PC-9 (cell line): ENCODE data around the gene CD7. TPM values are rescaled to one million over a fixed set of nuclear protein-coding genes. Genes with fewer than 3 reads are reported as not detected.

Experiments used
- BruUV-seq: library from RNA; stranded (reverse); fragments of 400-500 nt; replicated peaks from 2 replicates; lab custom pipeline; 2021; lab: Mats Ljungman, UMichigan
- CTCF ChIA-PET: fragments of 300-600 bp; sonication (Branson Sonifier 250); formaldehyde crosslinking; loops from one replicate; lab custom pipeline; 2022; ENCODE audit warnings: antibody characterized with exemption; lab: Charles Lee
- POLR2A ChIA-PET: fragments of 300-600 bp; sonication (Branson Sonifier 250); formaldehyde crosslinking; loops from one replicate; lab custom pipeline; 2022; ENCODE audit warnings: antibody characterized with exemption; ENCODE audit not compliant: unreplicated experiment; lab: Charles Lee
- DNase-seq, 2 experiments: peaks; one replicate each; pipeline versions ENCODE4 v3.0.0 to v3.0.0-alpha.2; 2015 to 2022; ENCODE audit warnings: mixed read lengths in 1 of 2
- H2AFZ ChIP-seq: fragments of 200-600 bp; sonication (generic); 2 replicates; pipeline ENCODE4 v1.8.1; 2017; ENCODE audit warnings: antibody characterized with exemption
- H3F3A ChIP-seq: fragments of 200-600 bp; sonication (generic); 2 replicates; pipeline ENCODE4 v1.8.1; 2017; ENCODE audit warnings: antibody characterized with exemption, mild to moderate bottlenecking, low read depth; ENCODE audit not compliant: insufficient read depth
- H3K27ac ChIP-seq: fragments of 200-600 bp; sonication (generic); 2 replicates; pipeline ENCODE4 v1.6.1; 2016; ENCODE audit warnings: mixed run types
- H3K27me3 ChIP-seq: fragments of 200-600 bp; sonication (generic); 2 replicates; pipeline ENCODE4 v1.6.1; 2016; ENCODE audit warnings: low read depth, mixed run types; ENCODE audit not compliant: insufficient read depth
- H3K36me3 ChIP-seq: fragments of 200-600 bp; sonication (generic); 2 replicates; pipeline ENCODE4 v1.6.1; 2016; ENCODE audit warnings: low read depth, mixed run types
- H3K4me1 ChIP-seq: fragments of 200-600 bp; sonication (generic); replicated peaks from 2 replicates; pipeline ENCODE4 v1.6.1; 2016; ENCODE audit warnings: mixed run types; ENCODE audit not compliant: insufficient read depth
- H3K4me2 ChIP-seq: fragments of 200-600 bp; sonication (generic); 2 replicates; pipeline ENCODE4 v1.6.1; 2017; ENCODE audit warnings: mixed run types
- H3K4me3 ChIP-seq: fragments of 200-600 bp; sonication (generic); 2 replicates; pipeline ENCODE4 v1.6.1; 2016; ENCODE audit warnings: mixed run types
- H3K79me2 ChIP-seq: fragments of 200-600 bp; sonication (generic); 2 replicates; pipeline ENCODE4 v1.6.1; 2017; ENCODE audit warnings: low read depth, mixed run types
- H3K9me2 ChIP-seq: fragments of 200-600 bp; sonication (generic); 2 replicates; pipeline ENCODE4 v1.8.1; 2017; ENCODE audit warnings: mild to moderate bottlenecking; ENCODE audit not compliant: insufficient read depth
- H3K9me3 ChIP-seq: fragments of 200-600 bp; sonication (generic); 2 replicates; pipeline ENCODE4 v1.8.1; 2016; ENCODE audit warnings: low read depth; ENCODE audit not compliant: insufficient read depth
- H4K20me1 ChIP-seq: fragments of 200-600 bp; sonication (generic); 2 replicates; pipeline ENCODE4 v1.8.1; 2017; ENCODE audit not compliant: insufficient read depth
- CTCF ChIP-seq: fragments of 200-600 bp; sonication (generic); conservative IDR thresholded peaks from 2 replicates; pipeline ENCODE4 v1.6.1; 2017; ENCODE audit warnings: mixed run types, antibody characterized with exemption, mild to moderate bottlenecking, moderate library complexity
- EZH2 ChIP-seq: fragments of 200-600 bp; sonication (generic); IDR thresholded peaks from 2 replicates; pipeline ENCODE4 v1.8.0; 2017; ENCODE audit warnings: antibody characterized with exemption, low read depth
- intact Hi-C: fragments of 100-400 bp; cut with micrococcal nuclease; formaldehyde crosslinking; loops from one replicate; pipeline ENCODE4 v1.10.0; 2022; ENCODE audit not compliant: unreplicated experiment
- total RNA-seq: library from RNA; stranded (reverse); gene quantifications from 2 replicates; pipeline ENCODE4 v1.2.3, GENCODE V29; 2021

Gene CD7
- total RNA-seq, 1 experiment from 2014 or later = 0.68 TPM

GRCh38 chr17:82297280-82297713 lies 20.1 kb downstream of the CD7 start:
- Histone ChIP-seq H3K4me1 (peaks cover 22% of the 10 kb centered on the region), H3K9me3 (no peaks in the 10 kb centered on the region), H3K27me3 (no peaks in the 10 kb centered on the region), H3K27ac (peak overlapping the region; percentile 83), H4K20me1 (no peaks in the 10 kb centered on the region), H3F3A (peaks cover 33% of the 10 kb centered on the region), H3K4me3 (peak overlapping the region; percentile 43), H2AFZ (peak overlapping the region; percentile 71; the same call in 1 of the 2 replicates), H3K36me3 (no peaks in the 10 kb centered on the region), H3K9me2 (no peaks in the 10 kb centered on the region), H3K79me2 (peaks cover under 1% of the 10 kb centered on the region; the same call in 1 of the 2 replicates), H3K4me2 (peak overlapping the region; percentile 76)
- ChIA-PET CTCF (interaction anchor here (0.6 kb wide), 1 partner anchor 232 kb away, joined by 5 read pairs; no protein-coding TSS in a partner anchor), POLR2A (interaction anchor here (0.6 to 1.1 kb wide), 4 partner anchors 15 to 608 kb away, joined by 3 to 8 read pairs (median 4); no protein-coding TSS in a partner anchor)
- BruUV-seq = no TSS peak
- DNase-seq = peak; percentile 56 to 60
- no peak for TF ChIP-seq EZH2
- no peak for TF ChIP-seq CTCF
- intact Hi-C loops = loop anchor here (2.0 kb wide), 2 partner anchors 20 to 30 kb away; no protein-coding TSS in a partner anchor

- no peak for DNase-seq
- H3K36me3 ChIP-seq = no peaks in the 10 kb centered on the region
- CTCF ChIA-PET = interaction anchor here (0.6 kb wide), 2 partner anchors 55 to 233 kb away, joined by 3 to 5 read pairs; no protein-coding TSS in a partner anchor
- no peaks in the 10 kb centered on the region for H3K9me2 ChIP-seq
- BruUV-seq = no TSS peak
- TF ChIP-seq EZH2 (no peak), CTCF (no peak)
- intact Hi-C loops = loop anchor here (2.0 kb wide), 2 partner anchors 20 to 30 kb away; no protein-coding TSS in a partner anchor
- peak overlapping the region; percentile 71; the same call in 1 of the 2 replicates for H2AFZ ChIP-seq
- H3K79me2 ChIP-seq = peaks cover 6% of the 10 kb centered on the region; the same call in 1 of the 2 replicates
- peak overlapping the region; percentile 83 for H3K27ac ChIP-seq
- peak overlapping the region; percentile 76 for H3K4me2 ChIP-seq
- POLR2A ChIA-PET = interaction anchor here (0.6 to 0.7 kb wide), 2 partner anchors 29 to 47 kb away, joined by 3 to 6 read pairs; no protein-coding TSS in a partner anchor
- no peaks in the 10 kb centered on the region for H3K9me3 ChIP-seq
- peaks cover 33% of the 10 kb centered on the region for H3F3A ChIP-seq
- H3K4me3 ChIP-seq = peak overlapping the region; percentile 43
- H3K27me3 ChIP-seq = no peaks in the 10 kb centered on the region
- no peaks in the 10 kb centered on the region for H4K20me1 ChIP-seq
- H3K4me1 ChIP-seq = peaks cover 22% of the 10 kb centered on the region
Measured at GRCh38 chr17:82296511-82297279, 20.7 kb downstream of the CD7 start.

- H3F3A ChIP-seq = peaks cover 33% of the 10 kb centered on the region
- no peak overlapping the region for H3K4me2 ChIP-seq
- CTCF ChIA-PET = no interaction called here
Measured at GRCh38 chr17:82295472-82295814, 22.0 kb downstream of the CD7 start.

More at GRCh38 chr17:82295472-82295814, 22.0 kb downstream of the CD7 start:
- TF ChIP-seq CTCF (no peak), EZH2 (no peak)
- H3K4me1 ChIP-seq = peaks cover 22% of the 10 kb centered on the region
- no peaks in the 10 kb centered on the region for H3K9me3 ChIP-seq
- intact Hi-C loops = no loop called here
- peaks cover 7% of the 10 kb centered on the region; the same call in 1 of the 2 replicates for H3K79me2 ChIP-seq
- no peak overlapping the region for H3K27ac ChIP-seq
- no peaks in the 10 kb centered on the region for H3K27me3 ChIP-seq
- no peak overlapping the region for H2AFZ ChIP-seq
- POLR2A ChIA-PET = interaction anchor here (0.5 kb wide), 1 partner anchor 31 kb away, joined by 4 read pairs; no protein-coding TSS in a partner anchor
- no peaks in the 10 kb centered on the region for H3K9me2 ChIP-seq
- H3K4me3 ChIP-seq = no peak overlapping the region
- no peaks in the 10 kb centered on the region for H4K20me1 ChIP-seq
- DNase-seq = no peak
- no TSS peak for BruUV-seq
- H3K36me3 ChIP-seq = no peaks in the 10 kb centered on the region
